Renal cortical epithelial cell (primary cell): Measurements from ENCODE around the gene PADI4. TPM values are rescaled to one million over a fixed set of nuclear protein-coding genes. Genes with fewer than 3 reads are reported as not detected.
"Not testable (repeated sequence)": the region's sequence is repeated elsewhere in the genome, so short reads cannot be mapped to it uniquely, and the experiment has no call there.

Source experiments
- DNase-seq: peaks from one replicate; pipeline ENCODE4 v3.0.0-alpha.2; 2011; ENCODE audit warnings: low read depth
- total RNA-seq: library from RNA; depleted of rRNA; stranded (reverse); fragments of >200 nt; gene quantifications from 2 replicates; pipeline ENCODE4 v1.2.3, GENCODE V29; 2014

PADI4 gene
- total RNA-seq, 1 donor from 2014 or later: not detected

DNA sequence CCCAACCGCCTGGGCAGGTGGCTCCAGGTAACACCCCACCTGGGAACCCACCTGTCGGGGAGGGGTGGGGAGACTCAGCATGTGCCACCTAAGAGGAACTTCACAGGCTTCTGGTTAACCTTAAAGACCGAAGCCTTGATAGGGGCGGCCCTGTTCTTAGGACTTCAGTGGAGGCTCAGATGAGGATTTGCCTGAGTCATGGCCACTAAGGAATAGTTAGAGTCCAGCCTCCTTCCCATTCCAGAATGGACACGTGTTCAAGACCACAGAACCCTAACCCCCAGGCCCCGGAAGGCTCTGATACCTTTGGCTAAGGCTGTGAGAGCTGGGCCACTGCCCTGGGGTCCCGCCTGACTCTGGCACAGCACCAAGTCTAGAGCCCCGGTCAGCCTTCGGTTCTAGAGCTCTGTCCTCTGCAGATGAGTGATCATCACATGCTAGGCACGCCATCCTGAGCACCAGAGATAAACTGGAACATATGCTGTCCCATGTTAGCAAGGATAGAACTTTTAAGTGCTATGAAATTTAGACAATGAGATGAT, 84.3 kb downstream of the PADI4 start:
- DNase-seq: no peak

DNA sequence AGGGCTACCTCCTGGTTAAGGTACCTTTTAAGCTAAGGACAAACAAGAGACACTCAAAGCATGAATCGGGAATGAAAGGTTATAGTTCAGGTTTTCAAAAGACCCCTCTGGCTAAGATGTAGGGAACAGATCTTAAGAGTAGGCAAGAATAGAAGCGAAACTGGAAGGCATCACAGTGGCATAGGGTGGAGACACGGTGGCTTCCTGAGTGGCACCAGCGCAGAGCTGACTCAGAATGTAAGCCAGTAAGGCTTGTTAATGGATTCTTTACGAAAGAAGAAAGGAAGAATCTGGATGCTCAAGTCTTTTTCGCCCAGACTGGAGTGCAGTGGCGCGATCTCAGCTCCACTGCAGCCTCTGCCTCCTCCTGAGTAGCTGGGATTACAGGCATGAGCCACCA, 85.2 kb downstream of the PADI4 start:
- no peak for DNase-seq

DNA sequence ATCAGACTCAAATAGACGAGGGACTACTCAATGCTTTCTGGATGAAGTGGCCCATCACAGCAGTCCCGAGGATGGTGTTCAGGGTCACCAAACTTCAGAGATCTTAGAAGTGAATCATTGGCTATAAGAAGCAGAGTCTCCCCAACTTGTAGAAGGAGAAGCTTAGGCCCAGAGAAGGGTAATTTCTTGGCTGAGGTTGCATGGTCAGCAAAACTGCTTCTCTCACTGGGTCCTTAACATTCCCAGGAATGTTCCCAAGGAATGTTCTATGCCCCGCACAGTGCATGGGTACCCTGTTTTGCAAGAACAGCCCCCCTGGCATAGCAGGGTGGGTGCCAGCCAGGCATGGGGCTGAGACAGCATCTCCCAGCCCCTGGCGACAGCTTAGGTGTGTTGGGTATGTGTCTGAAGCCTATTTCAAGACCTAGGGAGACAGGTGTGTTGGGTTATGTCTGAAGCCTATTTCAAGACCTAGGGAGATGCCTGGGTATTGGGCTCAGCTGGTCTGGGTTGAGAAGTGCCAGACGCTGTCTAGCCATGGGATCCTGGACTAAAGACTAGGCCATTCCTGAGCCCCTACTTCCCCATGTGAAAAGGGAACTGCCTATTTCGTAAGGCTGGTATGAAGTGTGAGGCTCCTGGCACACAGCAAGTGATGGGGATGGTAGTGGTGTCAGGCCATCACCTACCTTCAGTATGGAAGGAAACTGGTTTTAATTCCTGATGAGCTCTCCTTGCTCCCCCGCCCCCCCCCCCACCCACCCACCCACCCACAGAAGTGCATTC, 90.1 kb downstream of the PADI4 start:
- no peak for DNase-seq

DNA sequence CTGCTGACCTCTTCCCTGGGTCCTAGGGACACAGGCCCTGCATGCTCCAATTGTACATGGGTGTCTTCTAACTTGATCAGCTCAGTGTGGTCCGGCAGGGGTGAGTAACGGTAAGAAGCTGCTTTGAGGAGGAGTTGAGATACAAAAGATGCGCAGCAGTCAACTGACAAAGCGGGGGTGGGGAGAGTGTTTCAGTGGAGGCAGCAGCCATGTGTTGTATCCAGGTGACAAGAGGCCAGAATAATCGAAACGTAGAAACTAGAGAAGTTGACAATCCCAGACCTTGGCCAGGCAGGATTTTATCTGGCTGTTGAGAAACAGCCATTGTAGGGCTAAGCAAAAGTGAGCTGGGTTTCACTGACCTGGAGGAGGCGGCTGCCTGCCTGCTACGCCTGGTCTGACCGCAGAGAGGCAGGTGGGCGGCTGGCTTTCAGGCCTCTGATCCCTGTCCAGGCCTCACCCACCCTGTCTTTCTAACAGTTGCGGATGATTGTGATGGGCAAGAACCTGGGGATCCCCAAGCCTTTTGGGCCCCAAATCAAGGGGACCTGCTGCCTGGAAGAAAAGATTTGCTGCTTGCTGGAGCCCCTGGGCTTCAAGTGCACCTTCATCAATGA, 92.8 kb downstream of the PADI4 start:
- DNase-seq: no peak

DNA sequence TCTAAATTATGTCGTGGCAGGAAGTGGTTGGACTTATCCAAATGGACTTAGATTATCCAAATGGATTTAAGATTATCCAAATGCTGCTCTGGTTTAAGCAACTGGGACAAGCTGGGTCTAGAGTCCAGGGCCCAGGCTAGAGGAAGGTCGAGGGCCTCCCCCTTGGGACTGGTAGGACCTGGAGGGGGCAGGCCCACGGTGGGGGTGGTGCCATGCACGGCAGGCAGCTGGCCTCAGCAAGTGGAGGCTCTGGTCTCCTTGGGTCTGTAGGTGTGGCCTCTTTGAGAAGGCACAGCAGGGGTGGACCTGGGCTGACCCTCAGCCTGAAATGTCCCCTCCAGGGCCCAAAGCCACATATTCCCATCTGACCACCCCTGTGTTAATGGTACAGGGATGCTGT, 93.8 kb downstream of the PADI4 start:
- DNase-seq: no peak

DNA sequence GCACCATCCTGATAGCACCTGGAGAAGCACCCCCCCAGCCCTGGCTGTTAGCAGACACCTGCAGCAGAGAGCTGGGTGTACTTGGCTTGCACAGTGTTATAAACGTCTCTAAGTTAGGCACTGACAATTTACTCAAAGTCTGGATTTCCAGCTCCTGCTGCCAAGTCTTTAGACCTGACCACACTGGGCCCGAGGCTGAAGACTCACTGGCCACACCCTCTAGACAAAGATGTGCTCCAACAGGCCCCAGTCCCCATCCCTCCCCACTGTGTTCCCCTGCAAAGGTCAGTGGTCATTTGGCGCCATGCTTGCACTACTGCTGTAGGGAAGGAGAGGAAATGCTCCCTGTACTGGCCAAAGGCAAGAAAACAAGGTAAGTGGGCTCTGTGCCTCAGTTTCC, 95.1 kb downstream of the PADI4 start:
- DNase-seq: no peak

DNA sequence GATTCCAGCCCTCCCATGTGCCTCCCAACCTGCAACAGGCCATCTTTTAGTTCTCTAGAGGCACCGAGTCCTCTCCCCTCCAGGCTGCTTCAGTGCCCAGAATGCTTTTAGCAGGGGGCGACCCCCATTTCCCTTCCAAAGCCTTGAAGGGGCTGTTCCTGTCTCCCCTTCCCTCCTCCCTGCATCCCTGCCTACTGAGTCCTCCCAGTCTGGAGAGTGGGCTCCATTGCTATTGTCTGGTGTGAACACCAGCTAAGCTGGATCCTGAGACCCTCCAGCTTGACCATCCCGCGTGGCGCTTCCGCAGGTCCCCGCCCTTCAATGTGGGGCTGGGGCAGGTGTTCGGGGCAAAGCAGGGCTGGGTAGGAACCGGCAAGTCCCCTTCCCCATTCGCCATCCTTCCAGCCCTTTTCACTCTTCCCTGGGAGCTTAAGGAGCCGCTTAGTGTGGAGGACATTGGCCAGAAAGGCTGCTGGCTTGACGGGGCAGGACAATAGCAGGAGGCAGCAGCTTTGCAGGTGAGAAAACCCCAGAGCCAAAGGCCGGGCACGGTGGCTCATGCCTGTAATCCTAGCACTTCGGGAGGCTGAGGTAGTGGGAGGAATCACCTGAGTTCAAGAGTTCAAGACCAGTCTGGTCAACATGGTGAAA, 96.2 kb downstream of the PADI4 start:
- DNase-seq: no peak

DNA sequence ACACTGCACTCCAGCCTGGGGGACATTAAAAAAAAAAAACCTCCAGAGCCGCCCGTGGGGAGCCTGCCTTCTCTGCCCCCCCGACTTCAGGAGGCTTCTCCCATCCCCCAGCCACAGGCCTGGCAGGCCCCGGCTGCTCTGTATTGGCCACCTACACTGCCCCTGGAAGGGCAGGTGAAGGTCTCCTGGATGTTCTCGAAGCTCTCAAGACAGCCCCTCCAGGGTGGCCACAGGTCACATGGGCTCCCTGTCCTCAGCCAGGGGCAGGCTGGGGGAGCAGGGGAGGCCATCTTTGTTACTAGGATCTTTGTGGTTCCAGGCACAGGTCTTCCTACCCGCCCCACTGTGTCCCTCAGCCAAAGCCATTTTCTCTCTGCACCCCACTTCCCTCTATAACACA, 96.8 kb downstream of the PADI4 start:
- DNase-seq: no peak

DNA sequence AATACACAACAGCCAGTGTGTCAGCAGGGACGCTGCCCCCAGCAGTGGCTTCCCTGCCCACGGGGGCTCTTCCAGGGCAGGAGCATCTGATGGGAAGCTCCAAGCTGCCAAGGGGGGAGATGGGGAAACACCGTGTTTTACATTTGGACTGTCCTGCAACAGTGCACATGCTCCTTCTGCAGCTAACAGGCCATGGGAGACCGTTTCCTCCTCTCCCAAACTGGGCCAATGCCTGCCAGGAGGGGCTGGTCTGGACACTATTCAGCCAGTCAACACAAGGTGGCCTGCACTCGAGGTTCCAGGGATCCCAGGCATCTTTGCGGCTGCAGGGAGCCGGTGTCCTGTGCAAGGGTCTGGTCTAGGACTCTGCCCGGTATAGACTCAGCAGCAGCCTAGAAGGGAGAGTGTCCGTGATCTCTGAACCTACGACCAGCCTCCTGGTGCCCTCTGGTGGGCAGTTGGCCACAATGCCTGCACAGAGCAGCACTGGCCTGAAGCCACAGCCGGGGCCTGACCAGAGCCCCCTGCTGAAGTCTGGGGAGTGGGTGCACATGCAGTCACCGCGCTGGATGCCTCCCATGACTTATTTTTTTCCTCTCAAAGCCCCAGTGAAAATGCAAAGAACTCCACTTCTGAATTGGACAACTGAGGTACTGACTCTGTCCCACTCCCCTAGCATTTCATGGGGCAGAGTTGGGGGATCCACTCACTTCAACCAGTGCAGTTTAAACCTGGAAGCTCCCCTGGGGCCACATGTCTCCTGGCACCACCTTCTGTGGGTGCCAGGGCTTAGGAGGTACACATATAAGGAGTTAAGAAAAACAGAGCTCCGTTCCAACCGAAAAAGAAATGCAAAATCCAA, 98.1 kb downstream of the PADI4 start:
- DNase-seq: peak; percentile 39

DNA sequence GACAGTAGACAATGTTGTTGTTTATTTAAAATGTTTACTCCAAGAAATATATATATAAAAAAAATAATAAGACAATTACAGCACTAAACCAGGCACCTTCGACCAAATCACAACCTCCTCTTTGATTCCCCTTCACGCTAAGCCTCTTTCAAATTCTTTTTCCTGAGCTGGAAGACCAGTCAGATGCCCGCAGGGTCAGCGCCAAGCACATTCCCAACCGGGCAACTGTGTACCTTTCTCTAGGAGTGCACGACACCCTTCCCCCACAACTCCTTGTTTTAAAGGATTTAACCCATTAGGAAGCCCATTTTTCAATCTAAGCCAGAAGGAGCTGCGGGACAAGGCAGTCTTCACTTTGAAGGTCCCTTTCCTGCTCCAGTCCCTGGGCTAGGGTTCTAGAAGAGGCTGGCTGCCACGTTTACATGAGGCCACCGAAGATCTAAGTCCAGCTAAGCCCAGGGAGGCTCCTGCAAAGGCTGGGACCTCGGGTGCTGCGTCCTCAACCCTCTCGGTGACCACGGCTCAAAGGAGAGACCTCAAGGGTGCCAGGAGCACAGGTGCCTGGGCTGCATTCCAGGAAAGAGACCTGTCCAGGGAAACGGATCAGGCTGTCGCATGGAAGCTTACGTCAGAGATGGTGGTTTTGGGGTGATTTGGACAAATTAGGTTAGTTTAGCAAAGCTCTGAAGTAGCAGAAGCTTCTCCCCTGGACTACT, 98.9 kb downstream of the PADI4 start:
- DNase-seq: not testable (repeated sequence)

DNA sequence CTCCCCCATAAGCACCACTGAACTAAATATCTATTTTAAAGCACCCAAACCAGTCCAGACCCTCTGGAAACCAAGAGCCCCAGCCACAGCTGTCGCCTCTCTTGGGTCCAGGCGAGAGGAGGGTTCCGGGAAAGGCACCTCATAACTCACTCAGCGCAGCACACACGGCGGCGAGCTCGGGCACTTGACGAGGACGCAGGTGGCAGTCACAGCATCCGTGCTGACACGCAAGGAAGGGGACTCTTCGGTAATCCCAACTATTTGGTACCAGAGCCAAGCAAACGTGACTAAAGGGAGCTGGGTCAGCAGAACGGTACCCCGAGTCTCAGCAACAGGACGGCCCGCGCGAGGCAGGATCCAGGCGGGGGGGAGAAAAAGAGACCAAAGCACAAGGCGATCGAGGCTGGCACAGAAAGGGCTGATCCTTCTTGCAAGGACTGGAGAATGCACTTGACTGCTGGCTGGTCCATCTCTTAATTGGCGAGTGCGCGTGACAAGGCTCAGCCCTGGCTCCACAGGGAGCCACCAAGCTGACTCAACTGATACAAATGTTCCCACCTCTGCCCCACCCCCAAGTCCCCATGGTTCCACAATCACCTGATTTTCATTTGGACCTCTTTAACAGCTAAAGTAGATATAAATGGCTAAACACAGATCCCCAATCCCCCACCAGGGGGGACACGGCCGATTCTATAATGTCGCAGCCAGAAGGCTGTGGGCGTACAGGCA, 100.0 kb downstream of the PADI4 start:
- DNase-seq: not testable (repeated sequence)

DNA sequence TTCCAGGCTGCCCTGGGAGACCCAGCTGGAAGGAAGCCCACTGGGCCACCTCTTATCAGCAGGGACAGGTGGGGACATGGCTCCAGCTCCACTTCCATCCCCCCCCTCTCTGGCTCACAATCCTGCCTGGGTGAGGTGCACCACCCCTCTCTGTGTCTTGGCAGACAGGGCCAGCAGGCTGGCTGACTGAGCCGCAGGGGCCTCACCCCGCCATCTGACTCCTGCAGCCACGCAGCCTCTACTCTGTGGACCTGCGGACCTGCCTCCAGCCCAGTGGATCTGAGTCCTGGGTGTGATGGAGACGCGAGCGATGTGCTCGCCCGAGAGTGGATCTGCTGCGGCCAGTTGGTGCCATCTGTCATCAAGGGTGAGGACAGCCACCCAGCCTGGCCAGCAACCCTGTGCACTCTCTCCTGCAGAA, 101.4 kb downstream of the PADI4 start:
- DNase-seq: no peak

DNA sequence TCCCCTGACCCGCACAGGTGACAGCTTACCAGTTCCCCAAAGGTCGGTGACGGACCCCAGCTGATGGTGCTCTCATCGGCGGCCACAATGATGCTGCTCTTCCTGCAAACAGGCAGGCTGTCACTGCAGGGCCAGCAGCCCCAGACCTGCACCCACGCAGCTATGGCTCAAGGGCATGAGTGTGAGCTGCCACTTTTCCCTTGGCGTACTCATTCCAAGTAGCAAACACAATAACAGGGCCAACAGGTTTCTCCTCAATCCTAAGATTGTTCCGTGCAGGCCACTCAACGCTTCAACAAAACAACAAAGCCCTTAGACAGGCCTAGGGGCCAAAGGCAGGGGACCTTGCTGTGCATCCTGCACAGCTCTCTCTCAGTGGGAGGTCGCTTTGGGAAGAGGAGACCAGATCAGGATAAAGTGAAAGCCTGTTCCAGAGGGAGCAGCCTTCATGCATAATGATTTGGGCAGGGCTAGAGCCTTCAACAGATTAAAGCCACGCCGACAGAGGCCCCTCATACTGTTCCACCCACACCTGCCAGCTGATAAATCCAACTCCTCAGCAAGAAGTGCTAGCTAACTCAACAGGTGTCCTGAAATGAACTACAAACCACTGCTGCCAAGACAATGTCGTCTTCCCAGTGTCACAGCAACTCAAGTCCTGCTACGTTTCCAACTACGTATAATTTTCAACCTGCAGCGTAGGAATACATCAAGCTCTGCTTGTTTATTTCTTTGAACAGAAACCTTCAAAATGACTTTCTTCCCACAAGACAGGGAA, 104.3 kb downstream of the PADI4 start:
- DNase-seq: no peak

Other genes starting within 250 kb of the PADI4 start
- 1.5 and 147 TPM in 2 replicates for gene PADI2, start 188.7 kb upstream of the PADI4 start, total RNA-seq
- 1.5 and 26.0 TPM in 2 replicates for gene PADI1, start 103.1 kb upstream of the PADI4 start, total RNA-seq
- gene PADI3, start 59.1 kb upstream of the PADI4 start, total RNA-seq: 0.05 and 0.35 TPM in 2 replicates
- not detected in 2 replicates for gene PADI6, start 64.0 kb downstream of the PADI4 start, total RNA-seq
- gene RCC2, start 131.5 kb downstream of the PADI4 start, total RNA-seq: 71.7 and 82.0 TPM in 2 replicates
- gene ARHGEF10L, start 231.5 kb downstream of the PADI4 start, total RNA-seq: 16.0 and 51.2 TPM in 2 replicates